Cardiac fibroblast (primary cell): ENCODE measurements around the gene NANS.

ENCODE experiments used
- DNase-seq, 2 donors: peaks; one replicate each; pipeline versions ENCODE4 v3.0.0 to v3.0.0-alpha.2; 2010; ENCODE audit warnings: low read depth in 2 of 2
- H3K4me3 ChIP-seq, 2 donors: replicated peaks in 1 of 2; 1 replicate in 1 of 2; 2 replicates in 1 of 2; pipeline ENCODE4 v1.5.1; 2011; ENCODE audit warnings: low read depth in 2 of 2, low read length in 2 of 2, mild to moderate bottlenecking in 2 of 2, moderate library complexity in 1 of 2
- TF ChIP-seq, protein P1 (sequence below): IDR thresholded peaks from one replicate; pipeline ENCODE4 v1.5.1; 2011; ENCODE audit warnings: low read depth, mild to moderate bottlenecking, low read length, inconsistent platforms

Gene NANS

DNA sequence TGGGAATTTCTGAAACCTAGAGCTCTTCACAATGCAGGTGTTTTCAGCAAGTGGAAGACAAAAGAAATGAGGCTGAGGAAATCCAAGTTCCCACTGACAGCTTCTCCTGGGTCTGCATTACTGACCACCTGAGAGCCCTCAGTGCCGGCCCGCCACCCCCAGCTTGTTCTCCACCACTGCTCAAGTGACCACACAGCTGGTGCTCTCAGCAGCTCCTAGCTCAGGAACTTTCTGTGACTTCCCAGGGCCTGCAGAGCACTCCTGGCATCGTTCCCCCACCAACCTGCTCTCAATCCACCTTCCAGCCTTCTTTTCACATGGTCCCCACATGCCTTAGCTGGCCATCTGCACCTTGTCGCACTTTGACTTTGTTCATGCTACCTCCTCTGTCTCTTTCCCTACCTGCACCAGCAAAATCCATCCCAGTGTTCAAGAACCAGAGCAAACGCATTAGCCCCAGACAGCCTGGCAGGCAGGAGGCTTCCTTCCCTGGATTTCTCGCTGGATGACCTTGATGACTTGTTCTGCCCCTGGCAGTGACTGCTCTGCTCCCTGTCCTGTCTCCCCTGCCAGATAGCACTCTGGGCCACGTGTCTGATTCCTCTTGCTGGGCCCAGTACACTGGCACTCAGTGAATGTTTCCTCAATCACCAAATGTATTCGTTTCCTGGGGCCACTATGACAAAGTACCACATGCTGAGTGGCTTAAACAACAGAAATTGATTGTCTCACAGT, 35.1 kb upstream of the NANS start:
- H3K4me3 ChIP-seq: no peak overlapping the region
- DNase-seq: no peak
- TF ChIP-seq, protein P1, sequence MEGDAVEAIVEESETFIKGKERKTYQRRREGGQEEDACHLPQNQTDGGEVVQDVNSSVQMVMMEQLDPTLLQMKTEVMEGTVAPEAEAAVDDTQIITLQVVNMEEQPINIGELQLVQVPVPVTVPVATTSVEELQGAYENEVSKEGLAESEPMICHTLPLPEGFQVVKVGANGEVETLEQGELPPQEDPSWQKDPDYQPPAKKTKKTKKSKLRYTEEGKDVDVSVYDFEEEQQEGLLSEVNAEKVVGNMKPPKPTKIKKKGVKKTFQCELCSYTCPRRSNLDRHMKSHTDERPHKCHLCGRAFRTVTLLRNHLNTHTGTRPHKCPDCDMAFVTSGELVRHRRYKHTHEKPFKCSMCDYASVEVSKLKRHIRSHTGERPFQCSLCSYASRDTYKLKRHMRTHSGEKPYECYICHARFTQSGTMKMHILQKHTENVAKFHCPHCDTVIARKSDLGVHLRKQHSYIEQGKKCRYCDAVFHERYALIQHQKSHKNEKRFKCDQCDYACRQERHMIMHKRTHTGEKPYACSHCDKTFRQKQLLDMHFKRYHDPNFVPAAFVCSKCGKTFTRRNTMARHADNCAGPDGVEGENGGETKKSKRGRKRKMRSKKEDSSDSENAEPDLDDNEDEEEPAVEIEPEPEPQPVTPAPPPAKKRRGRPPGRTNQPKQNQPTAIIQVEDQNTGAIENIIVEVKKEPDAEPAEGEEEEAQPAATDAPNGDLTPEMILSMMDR: no peak

DNA sequence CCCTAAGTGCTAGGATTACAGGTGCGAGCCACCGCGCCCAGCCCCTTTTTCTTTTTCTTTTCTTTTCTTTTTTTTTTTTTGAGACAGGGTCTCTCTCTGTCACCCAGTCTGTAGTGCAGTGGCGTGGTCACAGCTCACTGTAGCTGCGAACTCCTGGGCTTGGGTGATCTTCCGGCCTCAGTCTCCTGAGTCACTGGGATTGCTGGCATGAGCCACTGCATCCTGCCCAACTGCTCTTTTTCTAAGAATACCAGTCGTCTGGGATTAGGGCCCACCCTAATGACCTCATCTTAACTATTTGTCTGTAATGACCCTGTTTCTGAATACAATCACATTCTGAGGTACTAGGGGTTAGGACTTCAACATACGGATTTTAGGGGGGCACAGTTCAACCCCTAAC, 34.1 kb upstream of the NANS start:
- DNase-seq: peak in 1 of 2 donors; percentile 75
- no peak overlapping the region for H3K4me3 ChIP-seq
- TF ChIP-seq, protein P1: no peak

DNA sequence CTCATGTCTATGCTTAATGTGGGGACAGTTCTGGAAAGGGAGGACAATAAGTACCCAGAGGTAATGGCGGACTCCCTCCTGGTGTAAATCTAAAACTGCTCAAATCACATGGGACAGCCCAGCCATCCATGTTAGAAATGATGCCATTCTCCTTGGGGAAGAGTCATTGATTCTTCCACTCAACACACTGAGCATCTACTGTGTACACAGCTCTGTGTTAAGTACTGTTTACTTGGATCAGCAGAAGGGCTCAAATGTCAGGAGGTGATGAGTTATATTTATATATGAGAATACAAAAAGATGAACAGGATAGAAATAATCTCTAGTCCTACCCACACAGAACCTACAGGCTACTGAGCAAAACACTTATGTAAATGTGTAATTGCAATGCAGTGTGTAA, 31.8 kb upstream of the NANS start:
- DNase-seq: no peak
- H3K4me3 ChIP-seq: no peak overlapping the region
- TF ChIP-seq, protein P1: no peak

DNA sequence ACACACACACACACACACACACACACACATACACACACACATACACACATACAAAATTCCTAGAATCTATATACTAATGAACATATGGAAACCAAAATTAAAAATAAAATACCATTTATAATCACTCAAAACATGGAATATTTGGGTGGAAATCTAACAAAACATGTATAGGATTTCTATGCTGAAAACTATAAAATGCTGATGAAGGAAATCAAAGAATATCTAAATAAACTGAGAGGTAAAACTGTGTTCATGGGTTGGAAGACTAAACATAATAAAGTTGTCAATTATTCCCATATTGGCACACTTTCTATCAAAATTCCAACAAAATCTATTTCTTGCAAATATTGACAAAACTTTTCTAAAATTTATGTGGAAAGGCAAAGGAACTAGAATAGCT, 25.4 kb upstream of the NANS start:
- TF ChIP-seq, protein P1: no peak
- H3K4me3 ChIP-seq: no peak overlapping the region
- DNase-seq: no peak

DNA sequence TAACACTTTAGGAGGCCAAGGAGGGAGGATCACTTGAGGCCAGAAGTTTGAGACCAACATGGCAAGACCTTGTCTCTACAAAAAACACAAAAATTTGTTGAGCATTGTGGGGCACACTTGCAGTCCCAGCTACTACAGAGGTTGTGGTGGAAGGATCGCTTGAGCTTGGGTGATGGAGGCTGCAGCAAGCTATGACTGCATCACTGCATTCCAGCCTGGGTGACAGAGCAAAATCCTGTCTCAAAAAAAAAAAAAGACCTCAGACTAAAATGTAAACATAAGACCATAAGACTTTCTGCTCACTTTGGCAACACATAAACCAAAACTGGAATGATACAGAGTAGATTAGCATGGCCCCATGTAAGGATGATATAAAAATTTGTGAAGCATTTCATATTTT, 24.6 kb upstream of the NANS start:
- TF ChIP-seq, protein P1: no peak
- peak in 1 of 2 donors; percentile 64 for DNase-seq

DNA sequence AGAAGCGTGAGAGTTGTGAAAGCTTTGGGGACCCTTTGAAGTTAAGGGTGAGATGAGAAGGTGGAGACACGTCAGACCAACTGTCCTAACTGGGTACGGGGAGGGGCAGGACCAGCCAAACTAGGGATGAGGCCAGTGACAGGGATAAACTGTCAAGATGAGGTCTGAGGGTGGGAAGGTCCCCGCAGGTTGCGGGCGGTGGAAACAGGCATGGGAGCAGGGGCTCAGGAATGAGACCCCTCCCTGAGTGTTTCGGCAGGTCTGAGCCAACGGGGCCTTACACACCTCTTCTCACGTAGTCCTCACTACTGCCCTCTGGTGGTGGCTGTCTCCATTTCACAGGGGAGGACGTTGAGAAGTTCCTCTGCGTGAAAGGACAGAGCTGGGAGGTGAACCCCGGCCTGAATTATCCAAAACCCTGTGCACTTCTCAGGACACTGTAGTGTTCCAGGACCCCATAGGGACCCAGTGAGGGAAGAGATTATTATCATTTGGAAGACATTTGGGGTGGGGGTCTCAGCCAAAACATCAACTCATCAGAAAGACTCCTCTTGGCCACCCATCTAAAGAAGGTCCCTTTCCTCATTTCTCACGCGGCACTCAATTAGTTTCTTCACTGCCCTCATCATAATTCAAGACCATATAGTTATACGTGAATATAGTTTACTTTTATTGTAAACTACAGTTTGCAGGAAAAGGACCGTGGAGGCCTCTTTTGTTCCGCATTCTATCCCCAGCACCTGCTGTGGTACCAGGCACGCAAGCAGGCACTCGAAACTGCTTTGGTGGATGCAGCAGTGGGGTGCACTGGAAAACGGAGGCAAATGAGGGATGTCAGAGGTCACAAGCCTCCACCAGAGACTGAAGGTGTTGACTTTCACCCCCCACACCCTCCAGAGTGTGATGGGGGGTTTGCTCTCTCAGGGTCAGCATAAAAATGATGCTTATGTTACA, 21.7 kb upstream of the NANS start:
- H3K4me3 ChIP-seq: no peak overlapping the region
- TF ChIP-seq, protein P1: peak; percentile 83
- peak; percentile 82 to 88 for DNase-seq

More for the DNA sequence above, 24.6 kb upstream of the NANS start:
- no peak overlapping the region for H3K4me3 ChIP-seq
